GM19238 (cell line): ENCODE measurements around the gene TRERF1.
"Not testable (repeated sequence)": the region's sequence is repeated elsewhere in the genome, so short reads cannot be mapped to it uniquely, and the experiment has no call there.

ENCODE experiments used
- DNase-seq: peaks from one replicate; pipeline ENCODE4 v3.0.0; 2011; ENCODE audit warnings: low spot score; ENCODE audit not compliant: insufficient read length

TRERF1 gene

GRCh38 chr6:42449917-42450476 is 1.7 kb downstream of the TRERF1 start:
- no peak for DNase-seq

DNA sequence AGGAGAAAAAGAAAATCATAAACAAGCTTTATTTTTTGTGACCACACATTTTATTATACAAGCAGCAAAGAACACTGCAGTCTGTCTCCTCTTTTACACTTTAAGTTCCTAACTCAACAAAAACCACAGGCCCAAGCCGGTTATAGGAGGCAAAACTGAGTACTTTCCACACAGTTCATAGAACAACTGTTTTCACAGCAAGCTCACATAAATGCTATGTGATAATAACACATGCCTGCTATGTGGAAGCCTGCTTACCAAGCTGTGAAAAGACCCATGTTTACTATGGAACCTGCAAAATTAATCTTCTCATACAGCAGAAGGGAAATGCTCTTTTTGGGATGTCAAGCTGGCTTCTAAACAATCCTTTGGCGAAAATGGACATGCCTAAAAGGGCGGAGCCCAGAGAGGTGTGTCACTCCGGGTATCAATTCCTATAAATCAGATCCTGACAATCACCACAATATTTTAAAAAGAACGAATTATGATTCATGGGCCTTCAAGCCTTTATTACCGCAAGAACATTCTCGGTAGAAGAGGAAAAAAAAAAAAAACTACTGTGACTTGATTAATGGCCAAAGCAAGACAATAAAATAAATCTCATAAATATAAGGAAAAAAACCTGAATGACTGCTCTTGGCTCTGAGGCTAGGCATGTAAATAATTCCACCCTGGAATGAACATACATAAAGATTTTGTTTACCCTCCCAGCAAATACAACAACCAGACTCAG is 2.6 kb downstream of the TRERF1 start:
- DNase-seq: no peak

- DNase-seq: no peak
Observed at GRCh38 chr6:42448391-42448790, 3.3 kb downstream of the TRERF1 start.

DNA sequence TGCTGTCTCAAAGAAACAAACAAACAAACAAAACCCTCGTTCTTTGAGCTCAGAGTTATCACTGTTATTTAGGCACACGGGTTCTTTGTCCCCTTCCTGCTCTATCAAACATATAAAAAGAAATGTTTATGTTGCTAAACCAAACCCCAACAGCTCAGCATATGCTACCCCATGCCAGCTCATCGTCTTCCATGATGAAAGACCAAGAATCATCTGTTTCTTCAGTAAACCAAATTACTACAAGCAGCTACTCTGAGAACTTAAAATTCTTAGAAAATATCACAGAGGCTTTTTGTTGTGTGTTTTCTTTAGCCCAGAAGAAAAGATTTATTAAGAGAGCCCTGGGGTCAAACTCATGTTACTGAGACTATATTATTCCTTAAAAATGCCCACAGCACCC is 4.7 kb downstream of the TRERF1 start:
- no peak for DNase-seq

DNA sequence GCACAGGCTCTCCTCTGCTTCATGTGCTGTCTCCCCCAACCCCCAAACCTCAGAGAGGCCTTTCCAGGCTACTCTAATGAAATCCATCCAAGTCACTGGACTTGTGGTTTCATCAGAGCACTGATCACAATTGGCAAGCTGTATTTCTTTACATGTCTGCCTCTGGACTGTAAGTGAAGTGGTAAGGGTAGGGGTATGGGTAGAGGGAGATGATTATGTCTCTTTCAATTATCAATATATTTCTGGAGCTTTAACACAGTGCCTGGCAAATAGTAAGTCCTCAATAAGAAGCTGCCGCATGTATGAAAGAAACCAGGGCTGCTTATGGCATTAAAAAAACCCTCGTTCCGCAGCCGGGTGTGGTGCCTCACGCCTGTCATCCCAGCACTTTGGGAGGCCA is 5.4 kb downstream of the TRERF1 start:
- no peak for DNase-seq

DNA sequence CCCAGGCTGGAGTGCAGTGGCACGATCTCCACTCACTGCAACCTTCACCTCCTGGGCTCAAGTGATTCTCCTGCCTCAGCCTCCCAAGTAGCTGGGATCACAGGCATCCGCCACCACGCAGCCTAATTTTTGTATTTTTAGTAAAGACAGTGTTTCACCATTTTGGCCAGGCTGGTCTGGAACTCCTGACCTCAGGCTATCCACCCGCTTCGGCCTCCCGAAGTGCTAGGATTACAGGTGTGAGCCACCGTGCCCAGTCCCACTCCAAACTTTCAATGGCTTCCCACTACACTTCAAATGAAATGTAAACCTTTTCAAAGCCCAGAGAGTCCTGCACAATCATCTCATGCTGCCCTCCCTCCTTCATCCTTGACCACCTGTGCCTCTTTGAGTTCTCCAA is 5.8 kb downstream of the TRERF1 start:
- not testable (repeated sequence) for DNase-seq

DNA sequence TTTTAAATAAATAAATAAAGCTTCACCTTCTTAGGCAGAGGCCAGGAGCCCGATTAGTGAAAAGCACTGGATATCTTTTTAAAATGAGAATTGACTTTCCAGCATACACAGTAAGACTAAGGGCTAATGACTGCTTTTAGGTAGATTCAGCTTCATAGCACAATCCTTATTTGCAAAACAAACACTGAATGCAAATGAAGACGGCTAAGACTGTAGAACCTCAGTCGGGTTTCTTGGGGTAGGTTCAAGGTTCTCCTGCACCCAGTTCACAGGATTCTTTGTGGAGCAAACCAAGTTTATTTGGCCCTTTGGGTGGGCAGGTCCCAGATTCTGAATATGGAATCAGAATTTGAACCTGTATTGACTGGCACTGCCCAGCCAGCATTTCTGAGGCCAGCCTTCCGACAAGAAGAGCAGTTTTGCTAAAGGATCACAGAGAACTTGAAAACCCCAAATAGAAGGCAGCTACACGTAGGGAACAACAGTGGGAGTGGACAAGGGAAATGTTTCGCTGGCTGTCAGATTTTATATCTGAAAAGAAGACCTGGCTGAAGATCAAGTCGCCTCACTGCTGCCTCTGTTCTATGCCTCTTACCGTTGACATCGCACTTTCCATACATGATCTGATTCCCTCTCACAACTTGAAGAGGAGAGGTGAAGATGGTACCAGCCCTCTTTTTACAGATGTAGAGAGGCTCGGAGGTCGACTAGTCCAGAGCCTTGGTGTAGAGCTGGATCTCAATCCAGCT is 8.2 kb downstream of the TRERF1 start:
- DNase-seq: no peak

- no peak for DNase-seq
Observed at GRCh38 chr6:42441697-42442081, 10.0 kb downstream of the TRERF1 start.

- DNase-seq: no peak
Observed at GRCh38 chr6:42440778-42441696, 10.7 kb downstream of the TRERF1 start.

DNA sequence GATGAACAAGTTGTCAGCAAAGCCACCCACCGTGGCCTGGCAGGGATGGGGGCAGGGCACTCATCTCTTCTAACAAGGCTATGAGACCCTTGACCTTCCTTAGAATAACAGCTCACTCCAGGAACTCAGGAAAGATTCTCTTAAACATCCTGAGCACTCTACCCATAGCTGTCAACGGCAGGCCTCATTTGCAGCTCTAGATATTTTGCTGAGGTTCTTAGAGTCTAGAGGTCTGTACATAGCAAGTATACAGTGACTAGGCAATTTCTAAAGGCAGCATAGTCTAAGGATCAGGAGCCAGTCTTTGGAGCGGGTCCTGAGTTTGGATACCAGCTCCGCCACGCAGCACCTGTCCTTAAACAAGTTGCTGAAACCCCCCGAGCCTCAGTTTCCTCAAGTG is 11.7 kb downstream of the TRERF1 start:
- DNase-seq: no peak

DNA sequence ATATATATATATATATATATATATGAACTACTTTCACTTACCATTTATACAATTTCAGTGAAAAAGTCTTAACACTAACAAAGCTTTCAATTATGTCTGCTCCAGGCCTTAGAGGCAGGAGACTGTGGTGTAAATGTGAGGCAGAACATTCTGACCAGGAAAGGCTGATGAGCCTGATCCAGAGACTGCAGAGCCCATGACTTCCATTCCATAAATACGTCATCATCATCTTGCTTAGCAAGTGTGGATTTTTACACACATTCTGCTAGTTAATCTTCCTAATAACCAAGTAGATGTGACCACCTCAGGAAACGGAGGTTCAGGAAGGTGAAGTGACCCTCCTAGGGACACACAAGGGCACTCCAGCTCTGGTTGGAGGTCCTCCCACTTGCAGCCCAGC is 14.9 kb downstream of the TRERF1 start:
- no peak for DNase-seq

DNA sequence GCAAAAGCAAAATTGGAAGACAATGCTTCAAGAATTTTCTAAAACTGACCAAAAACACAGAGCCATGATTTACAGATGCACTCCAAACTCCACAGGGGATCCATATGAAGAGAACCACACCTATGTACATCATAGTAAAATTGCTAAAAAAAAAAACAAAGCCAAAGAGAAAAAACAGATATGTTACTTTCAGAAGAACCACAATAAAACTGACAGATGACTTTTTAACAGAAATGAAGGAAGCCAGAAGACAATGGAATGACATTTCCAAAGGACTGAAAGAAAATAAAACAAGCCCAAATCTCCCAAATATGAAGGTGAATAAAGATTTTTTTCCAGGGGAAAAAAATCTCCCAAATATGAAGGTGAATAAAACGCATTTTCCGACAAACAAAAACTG is 17.5 kb downstream of the TRERF1 start:
- no peak for DNase-seq

DNA sequence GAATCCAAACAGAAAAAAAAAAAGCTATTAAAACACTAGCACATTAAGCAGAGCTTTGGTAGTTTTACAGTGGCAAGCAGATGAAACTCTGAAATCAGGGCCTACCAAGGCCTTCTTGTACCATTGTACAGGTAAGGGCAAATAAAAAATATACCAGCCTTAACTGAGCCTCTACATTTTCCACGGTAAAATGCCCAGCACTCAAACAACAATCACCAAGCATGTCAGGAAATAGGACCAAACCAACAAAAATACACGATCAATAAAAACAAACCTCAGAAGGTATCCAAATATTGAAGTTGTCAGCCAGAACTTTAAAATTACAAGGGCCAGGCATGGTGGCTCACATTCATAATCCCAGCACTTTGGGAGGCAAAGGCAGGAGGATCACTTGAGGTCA is 18.3 kb downstream of the TRERF1 start:
- DNase-seq: no peak

GRCh38 chr6:42431877-42432276 is 19.8 kb downstream of the TRERF1 start:
- DNase-seq: no peak

DNA sequence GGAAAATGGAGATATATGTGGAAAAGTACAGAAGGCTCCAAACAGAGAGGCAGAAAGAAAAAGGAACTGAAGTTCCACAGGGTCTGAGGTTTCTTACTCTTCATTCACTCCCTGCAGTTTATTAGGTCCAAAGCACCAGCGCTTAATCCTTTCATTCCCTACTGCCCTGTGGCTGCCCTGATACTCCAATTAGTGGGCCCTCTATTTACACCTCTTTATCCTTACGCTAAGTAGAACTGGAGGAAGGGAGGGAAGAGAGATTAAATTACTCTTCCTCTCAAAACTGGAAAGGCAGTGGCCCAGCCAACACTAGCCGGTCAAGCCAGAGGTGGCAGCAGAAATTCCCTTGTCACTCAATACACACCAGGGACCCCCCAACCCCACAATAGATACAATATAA is 20.4 kb downstream of the TRERF1 start:
- DNase-seq: no peak

- DNase-seq: no peak
Observed at GRCh38 chr6:42429836-42430235, 21.9 kb downstream of the TRERF1 start.

DNA sequence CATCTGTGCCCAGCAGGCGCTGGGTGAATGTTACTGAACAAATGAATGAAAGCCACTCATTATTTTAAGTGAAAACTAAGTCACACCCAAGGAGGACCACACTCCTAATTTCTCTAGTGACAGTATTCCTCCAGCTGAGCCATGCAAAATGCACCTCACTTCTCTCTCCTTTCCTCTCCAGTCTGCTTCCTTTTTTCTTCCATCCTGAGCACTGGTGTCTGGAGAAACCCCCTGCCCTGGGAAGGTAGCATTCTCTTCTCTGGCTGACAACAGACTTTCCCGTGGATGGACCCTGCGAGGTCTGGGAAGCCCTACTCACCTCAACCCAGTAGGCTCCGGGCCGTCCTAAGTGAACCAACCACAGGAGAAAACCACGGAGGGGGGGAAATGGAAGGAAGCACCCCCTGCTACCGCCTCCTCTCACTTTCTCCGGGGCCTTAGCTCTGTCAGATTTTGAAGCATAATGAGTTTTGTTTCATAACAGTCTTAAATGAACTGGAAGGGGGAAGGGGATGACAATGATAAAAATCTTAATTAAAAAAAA is 22.6 kb downstream of the TRERF1 start:
- DNase-seq: no peak

DNA sequence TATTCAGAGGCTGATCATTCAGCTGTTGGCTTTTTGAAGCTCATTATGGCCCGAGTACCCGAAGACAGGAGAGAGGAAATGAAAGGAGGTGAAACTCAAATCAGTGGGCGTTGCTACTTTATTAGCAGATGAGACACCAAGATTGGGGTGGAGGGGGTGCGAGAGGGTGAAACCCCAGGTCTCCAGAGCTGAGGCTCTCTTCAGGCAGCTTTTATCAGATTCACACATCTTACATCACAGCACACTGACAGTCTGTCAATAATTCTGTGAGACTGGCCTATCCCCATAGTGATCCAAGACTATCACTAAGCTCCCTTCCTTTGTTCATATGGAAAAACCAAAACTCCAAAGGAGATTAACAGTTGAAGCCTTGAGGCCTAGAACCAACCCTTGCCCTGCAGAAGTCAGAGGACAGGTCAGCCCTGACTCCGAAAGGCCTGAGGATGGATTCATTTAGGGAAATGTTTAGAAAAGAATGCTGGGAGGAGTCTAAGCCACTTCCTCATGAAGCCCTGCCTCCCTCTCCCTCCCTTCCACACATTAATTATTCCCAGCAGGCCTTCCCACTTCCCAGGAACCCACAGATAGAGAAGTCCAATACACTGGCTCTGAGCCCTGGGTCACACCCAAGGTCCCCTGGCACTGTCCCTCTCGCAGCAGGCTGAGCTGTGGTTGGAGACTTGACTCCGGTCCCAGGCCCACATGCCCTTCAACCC is 23.2 kb downstream of the TRERF1 start:
- DNase-seq: peak; percentile 64

DNA sequence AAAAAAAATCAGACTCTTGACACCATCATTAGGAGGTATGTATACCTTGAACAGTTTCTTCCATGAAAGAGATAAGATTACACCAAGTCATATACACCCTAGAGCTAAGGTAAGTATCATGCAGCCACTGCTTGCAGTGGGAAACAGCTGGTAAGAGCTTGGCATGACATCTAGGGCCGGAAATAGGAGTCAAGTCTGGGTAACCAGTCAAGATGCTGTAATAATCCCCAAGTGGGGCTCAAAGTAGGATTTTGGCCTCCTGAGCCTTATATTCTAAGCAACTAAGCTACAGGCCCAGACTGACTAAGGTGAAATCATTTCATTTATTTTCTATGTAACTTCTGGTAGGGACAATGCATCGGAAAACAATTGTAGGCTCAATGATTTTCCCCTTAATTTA is 23.9 kb downstream of the TRERF1 start:
- no peak for DNase-seq

DNA sequence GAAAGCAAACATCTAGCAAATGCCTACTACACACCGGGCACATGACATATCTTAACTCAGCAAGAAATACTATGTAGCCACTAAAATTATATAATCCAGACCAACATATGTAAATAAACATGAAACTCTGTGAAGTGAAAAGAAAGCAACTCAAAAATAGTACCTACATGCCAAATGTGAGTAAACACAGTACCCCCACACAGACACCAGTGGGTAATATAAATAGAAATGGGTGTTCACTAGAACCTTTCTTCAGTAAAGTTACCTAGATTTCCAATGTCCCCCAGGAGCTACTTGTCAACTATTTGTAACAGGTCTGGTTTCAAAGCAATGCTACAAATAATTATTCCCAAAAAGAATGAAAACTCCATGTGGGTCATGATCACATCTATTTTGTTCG is 25.5 kb downstream of the TRERF1 start:
- no peak for DNase-seq
